Hematopoietic multipotent progenitor cell treated with erythropoietin and hydrocortisone succinate and interleukin-3 and kit ligand, for 4 days (in vitro differentiated cells): ENCODE measurements around the gene S1PR2.
A peak's percentile ranks its signal among the peaks of the same experiment; 100 is the strongest.

ENCODE experiments used
- DNase-seq: peaks from one replicate; pipeline ENCODE4 v3.0.0-alpha.2; 2015

Gene S1PR2, protein sequence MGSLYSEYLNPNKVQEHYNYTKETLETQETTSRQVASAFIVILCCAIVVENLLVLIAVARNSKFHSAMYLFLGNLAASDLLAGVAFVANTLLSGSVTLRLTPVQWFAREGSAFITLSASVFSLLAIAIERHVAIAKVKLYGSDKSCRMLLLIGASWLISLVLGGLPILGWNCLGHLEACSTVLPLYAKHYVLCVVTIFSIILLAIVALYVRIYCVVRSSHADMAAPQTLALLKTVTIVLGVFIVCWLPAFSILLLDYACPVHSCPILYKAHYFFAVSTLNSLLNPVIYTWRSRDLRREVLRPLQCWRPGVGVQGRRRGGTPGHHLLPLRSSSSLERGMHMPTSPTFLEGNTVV

DNA sequence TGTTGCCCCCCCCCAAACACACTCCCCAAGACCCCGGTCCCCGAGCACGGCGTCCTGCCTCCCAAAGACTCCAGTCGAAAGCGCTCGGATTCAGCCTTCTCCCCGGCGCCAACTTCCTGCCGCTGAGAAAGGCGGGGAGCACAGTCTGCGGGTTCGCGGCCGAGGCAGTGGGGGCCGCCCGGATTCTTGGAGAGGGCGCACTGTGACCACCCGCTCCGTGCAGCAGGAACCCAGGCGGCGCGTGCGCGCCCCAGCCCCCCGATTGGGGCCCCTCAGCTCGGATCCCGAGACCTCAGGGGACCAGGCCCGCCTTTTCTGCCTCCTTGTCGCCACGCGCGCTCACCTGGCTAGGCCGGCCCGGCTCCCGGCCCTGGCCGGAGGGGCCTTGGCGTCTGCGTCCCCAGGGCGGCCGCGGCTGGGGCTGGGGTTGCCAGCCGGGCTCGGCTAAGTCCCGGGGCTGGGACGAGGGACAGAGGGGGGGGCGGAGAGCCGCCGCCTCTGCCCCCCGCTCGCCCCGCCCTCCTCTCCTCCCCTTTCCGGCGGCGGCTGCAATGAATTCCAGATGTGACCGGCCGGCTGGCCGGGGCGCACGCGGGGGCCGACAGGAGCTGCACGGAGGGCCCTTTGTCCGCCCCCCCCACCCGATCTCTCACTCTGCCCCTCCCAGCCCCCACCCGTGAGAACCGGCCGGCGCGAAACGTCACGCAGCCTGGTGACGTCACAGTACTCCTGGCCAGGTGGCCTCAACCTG is at the start of gene S1PR2:
TSS of gene S1PR2 (minus strand) at position 471 of the 751 bp plus-strand sequence. CDS start 6,426 bp downstream, outside the sequence.
- peak; percentile 86 for DNase-seq

DNA sequence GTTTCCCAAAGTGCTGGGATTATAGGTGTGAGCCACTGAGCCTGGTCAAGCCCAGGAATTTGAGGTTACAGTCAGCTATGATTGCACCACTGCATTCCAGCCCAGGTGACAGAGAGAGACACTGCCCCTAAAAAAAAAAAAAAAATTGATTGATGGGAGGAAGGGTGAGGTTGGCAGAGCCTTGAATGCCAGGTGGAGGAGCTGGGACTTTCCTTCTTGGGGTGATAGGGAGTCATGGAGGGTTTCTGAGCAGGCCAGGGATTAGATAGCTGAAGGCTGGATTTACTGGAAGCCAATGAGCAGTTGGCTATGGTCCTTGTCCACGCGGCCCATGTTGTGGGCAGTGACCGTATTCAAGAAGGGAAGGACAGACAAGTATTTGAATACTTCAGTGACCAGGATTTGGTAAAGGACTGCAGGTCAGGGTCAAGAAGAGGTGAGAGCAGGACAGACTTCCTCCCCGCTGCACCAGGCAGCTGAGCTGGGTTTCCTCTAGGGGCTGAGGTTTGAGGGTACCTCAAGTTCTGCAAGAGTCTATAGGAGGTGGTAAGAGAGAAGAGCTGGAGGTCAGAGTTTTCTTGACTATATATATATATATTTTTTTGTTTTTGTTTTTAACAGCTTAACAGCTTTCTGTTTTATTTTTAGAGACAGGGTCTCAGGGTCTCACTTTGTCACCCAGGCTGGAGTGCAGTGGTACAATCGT is 48.8 kb upstream of the S1PR2 start:
- DNase-seq, result peak; percentile 29

DNA sequence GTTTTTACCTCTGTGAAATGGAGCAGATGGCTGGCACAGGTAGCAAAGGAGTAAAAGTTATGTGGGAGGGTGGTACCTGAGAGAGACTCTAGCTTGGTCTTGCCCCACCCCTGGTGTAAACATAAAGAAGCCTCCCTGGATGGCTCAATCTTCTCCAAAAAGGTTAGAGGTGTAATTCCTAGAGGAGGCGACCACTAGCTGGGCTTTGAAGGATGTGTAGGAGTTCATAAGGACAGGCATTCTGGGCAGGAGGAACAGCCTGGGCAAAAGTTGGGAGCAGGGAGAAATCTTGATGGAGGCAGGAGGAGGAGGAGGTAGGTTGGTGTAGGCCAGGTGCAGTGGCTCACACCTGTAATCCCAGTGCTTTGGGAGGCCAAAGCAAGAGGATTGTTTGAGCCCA is 47.8 kb upstream of the S1PR2 start:
- no peak for DNase-seq

DNA sequence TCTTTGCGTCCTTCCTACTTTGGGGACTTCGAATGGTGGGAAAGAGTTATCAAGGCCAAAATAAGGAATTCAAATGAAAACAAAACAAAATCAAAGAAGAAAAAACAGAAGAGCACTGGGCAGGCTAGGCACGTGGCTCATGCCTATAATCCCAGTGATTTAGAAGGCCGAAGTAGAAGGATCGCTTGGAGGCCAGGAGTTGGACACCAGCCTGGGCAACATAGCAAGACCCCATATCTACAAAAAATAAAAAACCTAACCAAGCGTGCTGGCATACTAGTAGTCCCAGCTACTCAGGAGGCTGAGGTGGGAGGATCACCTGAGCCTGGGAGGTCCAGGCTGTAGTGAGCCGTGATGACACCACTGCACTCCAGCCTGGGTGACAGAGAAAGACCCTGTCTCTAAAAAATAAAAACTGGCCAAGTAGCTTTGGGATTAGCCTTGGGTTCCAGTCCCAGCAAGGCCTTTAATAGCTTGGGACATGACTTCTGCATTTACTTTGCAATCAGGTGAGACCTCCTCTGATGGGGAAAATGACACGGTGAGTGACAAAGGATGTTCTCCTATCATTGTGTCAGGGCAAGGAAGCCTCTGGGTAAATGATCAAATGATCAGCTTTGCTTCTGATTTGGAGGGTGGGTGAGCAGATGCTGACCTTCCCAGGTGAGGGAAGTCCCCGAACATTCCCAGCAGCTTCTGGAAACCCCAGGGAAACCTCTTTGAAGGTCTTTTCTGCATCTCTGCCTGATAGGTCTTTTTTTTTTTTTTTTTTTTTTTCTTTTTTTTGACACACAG is 46.9 kb upstream of the S1PR2 start:
- DNase-seq, result no peak

DNA sequence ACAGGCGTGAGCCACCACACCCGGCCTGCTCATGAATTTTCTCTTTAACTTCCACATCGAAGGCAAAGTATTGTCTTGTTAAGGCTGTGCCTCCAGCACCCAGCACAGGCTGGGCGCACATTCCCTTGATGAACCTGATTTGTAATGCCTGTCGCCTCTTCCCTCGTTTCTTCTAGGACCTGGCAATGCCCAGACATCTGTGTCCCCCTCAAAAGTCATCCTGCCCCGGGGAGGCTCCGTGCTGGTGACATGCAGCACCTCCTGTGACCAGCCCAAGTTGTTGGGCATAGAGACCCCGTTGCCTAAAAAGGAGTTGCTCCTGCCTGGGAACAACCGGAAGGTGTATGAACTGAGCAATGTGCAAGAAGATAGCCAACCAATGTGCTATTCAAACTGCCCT is 43.5 kb upstream of the S1PR2 start:
- DNase-seq, result no peak

DNA sequence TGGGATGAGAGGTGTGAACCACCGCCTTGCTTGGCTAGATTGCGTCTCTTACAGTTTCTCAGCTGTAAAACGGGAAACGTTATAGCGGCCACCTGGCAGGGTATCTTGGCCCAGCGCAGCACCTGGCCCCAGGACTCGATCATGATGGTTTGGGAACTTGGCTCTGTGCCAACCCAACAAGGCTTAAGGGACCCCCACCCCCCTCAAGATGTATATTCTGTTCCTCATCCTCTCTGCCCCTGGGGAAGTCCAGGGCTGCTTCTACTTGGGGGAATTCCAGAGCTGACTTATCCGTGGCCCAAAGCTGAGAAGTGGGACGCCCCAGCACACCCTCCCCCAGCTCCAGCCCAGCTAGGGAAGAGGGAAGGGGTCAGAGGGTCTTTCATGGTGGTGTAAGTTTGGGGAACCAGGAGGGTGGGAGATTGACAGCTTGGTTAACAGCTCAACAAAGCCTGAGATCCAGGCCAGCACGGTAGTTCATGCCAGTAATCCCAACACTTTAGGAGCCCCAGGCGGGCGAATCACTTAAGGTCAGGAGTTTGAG is 40.5 kb upstream of the S1PR2 start:
- DNase-seq, result no peak

DNA sequence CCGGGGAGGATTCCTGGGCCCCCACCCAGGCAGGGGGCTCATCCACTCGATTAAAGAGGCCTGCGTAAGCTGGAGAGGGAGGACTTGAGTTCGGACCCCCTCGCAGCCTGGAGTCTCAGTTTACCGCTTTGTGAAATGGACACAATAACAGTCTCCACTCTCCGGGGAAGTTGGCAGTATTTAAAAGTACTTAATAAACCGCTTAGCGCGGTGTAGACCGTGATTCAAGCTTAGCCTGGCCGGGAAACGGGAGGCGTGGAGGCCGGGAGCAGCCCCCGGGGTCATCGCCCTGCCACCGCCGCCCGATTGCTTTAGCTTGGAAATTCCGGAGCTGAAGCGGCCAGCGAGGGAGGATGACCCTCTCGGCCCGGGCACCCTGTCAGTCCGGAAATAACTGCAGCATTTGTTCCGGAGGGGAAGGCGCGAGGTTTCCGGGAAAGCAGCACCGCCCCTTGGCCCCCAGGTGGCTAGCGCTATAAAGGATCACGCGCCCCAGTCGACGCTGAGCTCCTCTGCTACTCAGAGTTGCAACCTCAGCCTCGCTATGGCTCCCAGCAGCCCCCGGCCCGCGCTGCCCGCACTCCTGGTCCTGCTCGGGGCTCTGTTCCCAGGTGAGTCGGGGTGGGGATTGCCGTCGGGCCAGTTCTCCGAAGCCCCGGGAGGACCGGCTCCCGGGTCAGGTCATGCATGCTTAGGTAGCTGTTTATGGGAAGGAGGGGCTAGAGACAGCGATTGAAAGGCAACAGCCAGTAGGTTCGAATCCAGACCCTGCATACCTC is 39.7 kb upstream of the S1PR2 start, which contains the start of gene ICAM1:
TSS of gene ICAM1 (plus strand) at position 505 of the 779 bp plus-strand sequence. CDS start at position 545, 40 bp downstream.
- DNase-seq, result peak; percentile 83

DNA sequence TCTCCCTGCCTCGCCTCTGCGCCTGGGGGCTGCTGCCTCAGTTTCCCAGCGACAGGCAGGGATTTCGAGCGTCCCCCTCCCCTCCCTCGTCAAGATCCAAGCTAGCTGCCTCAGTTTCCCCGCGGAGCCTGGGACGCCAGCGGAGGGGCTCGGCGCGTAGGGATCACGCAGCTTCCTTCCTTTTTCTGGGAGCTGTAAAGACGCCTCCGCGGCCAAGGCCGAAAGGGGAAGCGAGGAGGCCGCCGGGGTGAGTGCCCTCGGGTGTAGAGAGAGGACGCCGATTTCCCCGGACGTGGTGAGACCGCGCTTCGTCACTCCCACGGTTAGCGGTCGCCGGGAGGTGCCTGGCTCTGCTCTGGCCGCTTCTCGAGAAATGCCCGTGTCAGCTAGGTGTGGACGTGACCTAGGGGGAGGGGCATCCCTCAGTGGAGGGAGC is 39.1 kb upstream of the S1PR2 start:
- peak; percentile 87 for DNase-seq

DNA sequence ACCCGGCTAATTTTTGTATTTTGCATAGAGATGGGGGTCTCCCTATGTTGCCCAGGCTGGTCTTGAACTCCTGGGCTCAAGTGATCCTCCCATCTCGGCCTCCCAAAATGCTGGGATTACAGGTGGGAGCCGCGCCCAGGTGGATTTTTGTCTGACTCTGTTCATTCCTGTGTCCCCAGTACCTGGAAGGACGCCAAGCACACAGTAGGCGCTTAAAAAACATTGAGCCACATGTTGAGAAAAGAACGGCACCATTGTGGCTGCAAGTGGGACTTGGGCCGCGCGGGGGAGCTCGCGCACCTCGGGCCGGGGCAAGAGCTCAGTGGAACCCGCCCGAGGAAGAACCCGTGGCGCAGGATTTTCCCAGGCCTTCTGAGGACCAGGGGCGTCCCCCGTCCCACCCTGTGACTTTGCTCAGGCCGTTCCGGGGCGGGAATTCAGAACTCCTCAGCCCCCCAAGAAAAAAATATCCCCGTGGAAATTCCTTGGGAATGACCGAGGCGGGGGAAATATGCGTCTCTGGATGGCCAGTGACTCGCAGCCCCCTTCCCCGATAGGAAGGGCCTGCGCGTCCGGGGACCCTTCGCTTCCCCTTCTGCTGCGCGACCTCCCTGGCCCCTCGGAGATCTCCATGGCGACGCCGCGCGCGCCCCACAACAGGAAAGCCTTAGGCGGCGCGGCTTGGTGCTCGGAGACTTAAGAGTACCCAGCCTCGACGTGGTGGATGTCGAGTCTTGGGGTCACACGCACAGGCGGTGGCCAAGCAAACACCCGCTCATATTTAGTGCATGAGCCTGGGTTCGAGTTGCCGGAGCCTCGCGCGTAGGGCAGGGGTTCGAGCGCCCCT is 38.4 kb upstream of the S1PR2 start:
- DNase-seq, result peak; percentile 90

DNA sequence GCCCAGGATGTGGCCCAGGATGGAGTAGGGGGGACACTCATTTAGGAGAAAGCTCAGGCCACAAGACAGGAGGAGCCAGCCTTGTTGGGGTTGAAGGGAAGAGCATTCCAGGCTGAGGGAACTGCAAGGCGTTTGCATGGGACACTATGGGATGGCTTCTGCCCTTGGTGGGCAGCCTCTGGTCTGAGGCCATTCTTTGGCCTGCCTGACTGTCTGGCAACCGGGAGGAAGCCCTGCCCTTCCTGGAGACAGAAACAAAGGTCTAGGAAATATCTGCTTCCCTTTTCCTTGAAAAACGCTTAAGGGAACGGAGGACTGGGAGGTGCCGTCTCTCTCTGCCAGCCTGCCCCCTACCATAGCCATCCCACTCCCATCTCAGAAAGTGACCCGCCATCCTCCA is 36.9 kb upstream of the S1PR2 start:
- DNase-seq, result no peak

DNA sequence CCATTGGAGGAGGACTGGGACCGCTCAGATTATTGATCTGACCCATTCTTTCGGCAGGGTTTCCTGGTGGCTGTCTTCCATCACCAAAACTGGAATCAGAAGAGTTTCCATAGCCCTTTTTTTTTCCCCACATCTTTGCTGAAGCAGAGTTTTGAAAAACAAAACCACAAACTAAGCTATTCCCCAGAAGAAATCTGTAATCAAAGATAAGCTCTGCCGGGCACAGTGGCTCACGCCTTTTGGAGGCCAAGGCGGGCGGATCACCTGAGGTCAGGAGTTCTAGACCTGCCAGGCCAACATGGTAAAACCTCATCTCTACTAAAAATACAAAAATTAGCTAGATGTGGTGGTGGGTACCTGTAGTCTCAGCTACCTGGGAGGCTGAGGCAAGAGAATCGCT is 35.6 kb upstream of the S1PR2 start:
- peak; percentile 69 for DNase-seq

DNA sequence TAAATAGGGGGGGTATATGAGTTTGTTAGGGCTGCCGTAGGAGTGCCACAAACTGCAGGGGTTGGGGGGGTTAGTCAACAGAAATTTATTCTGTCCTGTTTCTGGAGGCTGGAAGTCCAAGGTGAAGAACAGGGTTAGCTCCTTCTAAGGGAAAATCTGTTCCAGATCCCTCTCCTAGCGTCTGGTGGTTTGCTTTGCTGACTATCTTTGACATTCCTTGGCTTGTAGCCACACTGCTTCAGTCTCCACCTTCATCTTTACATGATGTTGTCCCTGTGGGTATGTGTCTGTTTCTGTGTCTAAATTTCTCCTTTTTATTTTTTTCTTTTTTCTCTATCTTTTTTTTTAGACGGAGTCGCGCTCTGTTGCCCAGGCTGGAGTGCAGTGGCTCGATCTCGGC is 31.6 kb upstream of the S1PR2 start:
- no peak for DNase-seq

DNA sequence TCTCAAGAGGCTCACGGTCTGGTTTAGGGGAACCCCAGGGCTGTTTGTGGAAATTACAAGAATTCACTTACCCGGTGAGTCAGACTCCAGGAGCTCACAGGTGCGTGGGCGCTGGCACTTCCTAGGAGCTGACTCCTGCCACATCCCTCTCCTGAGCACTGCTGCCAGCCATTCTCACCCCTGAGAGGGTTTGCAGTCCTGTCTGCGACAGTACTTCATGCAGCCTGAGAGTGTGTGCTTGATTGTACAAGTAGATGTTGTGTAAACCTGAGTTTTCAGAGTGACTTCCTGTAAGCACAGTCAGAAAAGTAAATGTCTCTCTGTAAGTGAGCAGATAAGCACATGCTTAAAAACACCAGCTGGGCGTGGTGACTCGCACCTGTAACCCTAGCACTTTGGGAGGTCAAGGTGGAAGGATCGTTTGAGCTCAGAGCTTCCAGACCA is 29.0 kb upstream of the S1PR2 start:
- DNase-seq, result no peak

DNA sequence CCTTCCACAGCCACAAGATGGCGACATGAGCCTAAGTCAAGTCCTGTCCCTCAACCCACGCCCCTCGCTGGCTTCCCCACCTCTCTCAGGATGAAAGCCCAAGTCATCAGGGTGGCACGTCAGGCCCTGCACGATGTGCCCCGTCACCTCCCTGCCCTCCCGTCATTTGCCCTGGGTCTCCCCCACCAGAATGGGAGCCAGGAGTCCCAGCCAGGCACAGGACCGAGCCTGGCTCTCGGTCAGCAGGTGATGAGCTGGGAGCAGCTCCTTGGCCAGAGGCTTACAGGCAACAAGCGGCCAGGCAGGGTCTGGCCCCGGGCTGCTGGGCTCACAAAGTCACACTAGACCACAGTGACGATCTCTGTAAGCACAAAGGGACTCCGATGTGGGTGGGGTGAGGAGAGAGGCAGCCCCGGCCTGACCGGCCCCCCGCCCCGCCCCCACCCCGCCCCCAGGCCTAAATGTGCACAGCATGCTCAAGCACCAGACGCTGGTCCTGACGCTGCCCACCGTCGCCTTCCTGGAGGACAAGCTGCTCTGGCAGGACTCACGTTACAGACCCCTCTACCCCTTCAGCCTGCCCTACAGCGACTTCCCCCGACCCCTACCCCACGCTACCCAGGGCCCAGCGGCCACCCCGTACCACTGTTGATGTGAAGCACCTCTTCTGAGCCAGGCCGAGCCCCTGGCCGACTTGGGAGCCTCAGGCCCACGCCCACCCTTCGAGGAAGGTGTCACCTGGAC is 28.2 kb upstream of the S1PR2 start:
- DNase-seq, result peak; percentile 97

DNA sequence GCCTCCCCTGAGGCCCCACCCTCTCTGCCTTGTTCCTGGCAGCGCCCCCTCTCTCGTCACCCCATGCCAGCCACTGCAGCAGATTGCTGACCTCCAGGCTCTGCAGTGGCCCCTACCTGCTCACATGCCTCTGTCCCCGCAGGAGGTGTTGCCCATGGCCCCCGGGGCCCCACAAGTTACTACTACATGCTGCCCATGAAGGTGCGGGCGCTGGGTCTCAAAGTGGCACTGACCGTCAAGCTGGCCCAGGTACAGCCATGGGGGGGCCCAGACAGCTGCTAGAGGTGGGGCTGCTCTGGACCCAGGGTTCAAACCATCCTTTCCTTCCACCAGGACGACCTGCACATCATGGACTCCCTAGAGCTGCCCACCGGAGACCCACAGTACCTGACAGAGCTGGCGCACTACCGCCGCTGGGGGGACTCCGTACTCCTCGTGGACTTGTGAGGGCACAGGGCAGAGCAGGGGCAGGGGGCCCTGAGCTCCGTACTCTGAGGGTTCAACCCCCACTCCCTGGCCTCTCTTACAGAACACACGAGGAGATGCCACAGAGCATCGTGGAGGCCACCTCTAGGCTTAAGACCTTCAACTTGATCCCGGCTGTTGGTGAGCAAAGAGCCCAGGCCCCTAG is 27.1 kb upstream of the S1PR2 start:
- no peak for DNase-seq

DNA sequence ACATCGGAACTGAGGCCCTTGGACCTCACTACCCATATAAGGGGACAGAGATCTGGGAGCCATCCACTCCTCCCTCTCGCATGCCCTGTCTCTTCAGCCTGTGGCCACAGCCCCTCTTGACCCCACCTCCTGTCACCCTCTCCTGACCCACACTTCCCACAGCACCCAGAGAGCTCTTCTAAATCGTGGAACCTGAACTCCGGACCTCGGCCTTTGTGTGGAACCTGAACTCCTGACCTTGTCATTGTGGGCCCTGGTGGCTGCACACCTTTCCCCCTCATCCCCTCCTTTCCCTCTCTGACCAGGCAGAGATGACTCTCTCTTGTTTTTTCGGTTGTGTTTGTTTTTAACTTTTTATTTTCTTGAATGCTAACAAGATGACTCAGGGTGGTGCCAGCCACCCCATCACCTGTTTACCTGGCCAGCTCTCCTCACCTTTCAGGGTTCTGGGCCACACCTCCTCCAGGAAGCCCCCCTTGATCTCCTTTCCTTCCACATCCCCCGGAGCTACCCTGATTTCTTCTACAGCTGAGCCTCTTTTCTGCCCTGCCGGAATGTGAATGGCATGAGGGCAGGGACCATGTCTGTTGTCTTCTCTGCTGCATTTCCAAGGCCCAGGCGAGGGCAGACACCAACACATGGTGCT is 26.0 kb upstream of the S1PR2 start:
- DNase-seq, result no peak

DNA sequence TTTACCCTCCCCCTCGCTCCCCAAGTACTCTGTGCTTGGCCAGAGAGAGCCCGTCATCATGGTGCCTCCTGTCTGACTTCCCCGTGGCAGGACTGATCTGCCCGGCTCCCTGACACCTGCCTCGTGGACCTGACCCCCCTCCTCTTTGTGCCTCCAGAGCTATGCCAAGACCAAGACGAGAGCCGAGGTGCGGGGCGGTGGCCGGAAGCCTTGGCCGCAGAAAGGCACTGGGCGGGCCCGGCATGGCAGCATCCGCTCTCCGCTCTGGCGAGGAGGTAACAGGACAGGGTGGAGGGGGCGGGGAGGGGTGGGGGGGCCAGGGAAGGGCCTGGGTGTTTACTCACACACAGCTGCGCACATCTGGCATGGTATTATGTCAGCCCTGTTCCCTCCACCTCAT is 25.4 kb upstream of the S1PR2 start:
- no peak for DNase-seq

DNA sequence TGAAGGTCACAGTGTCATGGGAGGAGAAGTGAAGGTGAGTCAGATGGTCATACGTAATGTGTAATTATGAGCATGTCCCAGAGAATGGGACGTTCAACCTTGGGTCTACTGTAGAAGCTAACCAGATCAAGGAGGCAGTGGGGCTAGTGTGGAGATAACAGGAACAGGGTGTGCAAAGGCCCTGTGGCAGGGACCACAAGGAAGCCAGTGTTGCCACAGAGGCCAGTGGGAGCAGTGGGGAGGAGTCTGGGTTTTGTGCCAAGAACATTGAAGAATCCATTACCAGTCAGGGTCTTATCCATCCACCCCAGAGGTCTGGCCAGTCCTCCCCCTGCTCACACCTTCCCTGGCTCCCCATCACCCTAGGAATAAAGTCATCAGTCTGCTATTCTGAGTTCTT is 24.2 kb upstream of the S1PR2 start:
- no peak for DNase-seq

DNA sequence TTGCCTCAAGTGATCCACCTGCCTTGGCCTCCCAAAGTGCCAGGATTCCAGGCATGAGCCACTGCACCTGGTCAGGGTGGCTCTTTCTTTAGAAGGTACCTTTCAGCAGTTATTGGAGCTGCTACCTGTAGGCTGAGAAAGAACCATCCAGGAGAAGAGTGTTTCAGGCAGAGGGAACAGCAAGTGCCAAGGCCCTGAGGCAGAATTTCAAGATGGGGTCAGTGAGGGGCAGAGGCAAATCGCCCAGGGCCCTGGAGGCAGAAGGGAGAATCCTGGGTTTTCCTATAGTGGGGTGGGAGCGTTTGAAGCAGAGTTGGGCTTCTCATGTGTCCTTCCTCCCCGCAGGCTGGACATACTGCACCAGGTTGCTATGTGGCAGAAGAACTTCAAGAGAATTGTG is 23.1 kb upstream of the S1PR2 start:
- DNase-seq, result no peak
